ENCODE data around the gene BHLHA15. TPM values are rescaled to one million over a fixed set of nuclear protein-coding genes. Genes with fewer than 3 reads are reported as not detected.

Gene BHLHA15
- total RNA-seq, 4 donors from 2014 or later: not detected

DNA sequence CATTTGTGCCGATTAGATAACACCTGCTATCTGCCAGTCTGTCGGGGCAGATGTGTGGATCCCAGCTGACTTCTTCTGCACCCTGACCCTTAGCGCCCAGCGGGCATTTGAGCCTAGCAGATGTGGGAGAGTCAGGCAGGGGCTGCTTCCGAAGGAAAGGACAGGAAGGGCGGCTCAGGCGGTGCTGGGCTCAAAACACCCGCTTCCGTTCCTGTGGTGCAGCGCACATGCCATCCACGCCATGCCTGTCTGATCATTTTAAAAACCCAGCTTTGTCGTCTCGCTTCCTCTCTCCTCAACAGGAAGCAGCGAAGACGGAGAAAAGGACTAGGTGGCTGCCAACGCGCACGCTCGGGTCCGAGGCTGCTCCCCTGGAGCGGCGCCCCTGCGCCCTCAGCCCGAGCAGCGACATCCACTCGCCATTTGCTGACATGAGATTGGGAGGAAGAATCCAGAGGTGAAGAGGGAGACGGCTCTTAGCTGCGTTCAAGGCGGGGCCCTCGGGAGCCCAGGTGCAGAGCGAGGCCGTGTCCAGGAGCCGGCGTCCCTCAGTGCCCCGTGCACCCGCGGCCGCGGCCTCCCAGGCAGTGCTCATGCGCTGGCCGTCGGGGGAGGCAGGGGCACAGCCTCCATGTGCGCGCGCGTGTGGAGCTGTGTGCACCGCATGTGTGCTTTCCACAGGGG, 5.9 kb upstream of the BHLHA15 start:
- TF ChIP-seq, protein P1, sequence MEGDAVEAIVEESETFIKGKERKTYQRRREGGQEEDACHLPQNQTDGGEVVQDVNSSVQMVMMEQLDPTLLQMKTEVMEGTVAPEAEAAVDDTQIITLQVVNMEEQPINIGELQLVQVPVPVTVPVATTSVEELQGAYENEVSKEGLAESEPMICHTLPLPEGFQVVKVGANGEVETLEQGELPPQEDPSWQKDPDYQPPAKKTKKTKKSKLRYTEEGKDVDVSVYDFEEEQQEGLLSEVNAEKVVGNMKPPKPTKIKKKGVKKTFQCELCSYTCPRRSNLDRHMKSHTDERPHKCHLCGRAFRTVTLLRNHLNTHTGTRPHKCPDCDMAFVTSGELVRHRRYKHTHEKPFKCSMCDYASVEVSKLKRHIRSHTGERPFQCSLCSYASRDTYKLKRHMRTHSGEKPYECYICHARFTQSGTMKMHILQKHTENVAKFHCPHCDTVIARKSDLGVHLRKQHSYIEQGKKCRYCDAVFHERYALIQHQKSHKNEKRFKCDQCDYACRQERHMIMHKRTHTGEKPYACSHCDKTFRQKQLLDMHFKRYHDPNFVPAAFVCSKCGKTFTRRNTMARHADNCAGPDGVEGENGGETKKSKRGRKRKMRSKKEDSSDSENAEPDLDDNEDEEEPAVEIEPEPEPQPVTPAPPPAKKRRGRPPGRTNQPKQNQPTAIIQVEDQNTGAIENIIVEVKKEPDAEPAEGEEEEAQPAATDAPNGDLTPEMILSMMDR (IDR thresholded peaks at IDR 0.05): no peak
- no peak for TF ChIP-seq POLR2AphosphoS5 (IDR thresholded peaks at IDR 0.05)
- no peak overlapping the region for H3K4me3 ChIP-seq
- DNase-seq (ENCODE audit: extremely low spot score): no peak
- WGBS: 96% methylated on average over 37 of the region's 47 CpGs
- intact Hi-C loops (cut with DNase I): no loop called here
- peaks cover 0 to 1% (median under 1%) of the 10 kb centered on the region in 4 donors for H3K4me1 ChIP-seq
- no peaks in the 10 kb centered on the region for H3K9me3 ChIP-seq
- H3K36me3 ChIP-seq: peaks cover 21 to 53% (median 50%) of the 10 kb centered on the region in 4 donors
- peaks cover 0 to 1% (median under 1%) of the 10 kb centered on the region in 4 donors for H3K27me3 ChIP-seq
- no peak overlapping the region for H3K27ac ChIP-seq (replicated peaks in 1 of 4)

DNA sequence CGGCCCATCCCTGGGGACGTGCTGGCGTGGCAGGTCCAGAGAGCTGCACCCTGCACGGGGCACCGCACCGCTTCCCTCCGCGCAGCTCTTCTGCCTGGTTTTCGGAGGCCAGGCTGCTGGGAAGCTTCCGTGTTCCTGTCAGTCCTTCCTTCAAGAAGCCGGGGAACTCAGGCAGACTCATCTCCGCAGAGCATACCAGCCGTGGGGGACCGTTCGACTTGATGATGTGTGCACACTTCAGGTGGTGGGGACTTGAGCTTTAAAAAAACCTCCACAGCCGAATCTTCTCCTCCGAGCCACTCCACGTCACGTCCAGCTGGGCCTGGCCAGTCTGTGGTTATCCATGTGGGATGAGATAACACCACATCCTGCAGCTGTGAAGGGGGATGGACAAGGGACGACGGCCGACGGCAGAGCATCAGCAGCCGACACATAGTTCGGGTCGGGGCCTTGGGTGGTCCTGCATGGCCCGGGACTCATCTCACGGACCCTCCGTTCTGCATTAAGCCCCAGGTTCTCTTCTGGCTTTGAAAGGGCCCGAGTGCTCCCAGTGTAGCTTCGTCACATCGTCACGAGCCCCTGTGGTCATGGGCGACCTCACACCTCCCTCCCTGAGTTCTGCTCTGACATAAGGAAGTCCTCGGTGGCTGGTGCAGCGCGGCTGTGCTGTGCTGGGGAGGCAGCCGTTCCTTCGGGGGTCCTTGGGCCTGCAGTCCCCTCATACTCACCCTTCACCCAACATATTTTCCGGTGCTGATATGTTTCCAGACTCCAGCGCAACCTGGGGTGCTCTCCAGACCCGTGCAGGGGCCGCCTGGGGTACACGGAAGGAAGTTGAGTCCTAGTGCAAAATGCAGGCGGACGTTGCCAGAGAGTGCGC, 4.5 kb upstream of the BHLHA15 start:
- no peak for DNase-seq (ENCODE audit: extremely low spot score)
- peaks cover 4 to 15% (median 14%) of the 10 kb centered on the region in 4 donors for H3K4me1 ChIP-seq
- intact Hi-C loops (cut with DNase I): no loop called here

DNA sequence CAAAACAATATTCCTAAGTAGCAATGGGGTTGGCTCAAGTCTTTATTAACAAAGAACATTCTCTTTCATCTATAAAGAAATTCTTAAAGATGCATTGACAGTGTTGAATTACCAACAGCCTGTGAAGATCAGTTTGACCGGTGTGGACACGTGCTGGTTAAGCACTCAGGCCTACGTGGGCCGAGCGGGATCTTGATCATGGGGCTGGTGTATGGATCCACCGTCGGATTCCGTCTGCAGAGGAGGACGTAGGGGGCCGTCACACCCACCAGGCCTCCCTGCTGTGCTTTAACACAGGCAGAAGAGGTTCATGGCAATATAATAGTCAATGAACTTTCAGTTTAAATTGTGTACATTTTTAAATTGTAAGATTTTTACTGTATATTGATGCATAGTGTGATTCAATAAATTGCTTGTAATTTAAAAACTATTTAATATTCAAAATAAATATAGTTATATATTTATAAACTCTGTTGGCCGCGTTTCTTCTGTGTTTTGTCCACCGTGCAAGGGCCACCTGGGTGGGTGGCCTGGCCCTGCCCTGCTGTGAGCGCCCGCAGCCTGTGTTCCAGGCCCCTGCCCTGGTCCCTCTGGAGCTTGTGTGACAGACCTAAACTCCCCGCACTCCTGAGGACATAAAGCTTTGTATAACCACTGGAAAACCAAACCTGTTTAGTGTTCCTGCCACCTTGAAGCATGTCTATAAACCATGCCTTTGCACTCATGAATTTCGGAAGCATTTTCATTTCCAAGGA, 1.9 kb upstream of the BHLHA15 start:
- H3K4me1 ChIP-seq: peaks cover 4 to 19% (median 15%) of the 10 kb centered on the region in 4 donors
- TF ChIP-seq EP300 (IDR thresholded peaks at IDR 0.05) (no peak), POLR2A (IDR thresholded peaks at IDR 0.05; ENCODE audit: low read depth) (no peak), POLR2AphosphoS5 (IDR thresholded peaks at IDR 0.05) (no peak)
- TF ChIP-seq, protein P1 (IDR thresholded peaks at IDR 0.05): no peak
- peaks cover 21 to 37% (median 35%) of the 10 kb centered on the region in 4 donors for H3K36me3 ChIP-seq
- H3K4me3 ChIP-seq: no peak overlapping the region
- peaks cover 0 to 26% (median 6%) of the 10 kb centered on the region in 4 donors for H3K27me3 ChIP-seq
- no peak for DNase-seq (ENCODE audit: extremely low spot score)
- no peak overlapping the region for H3K27ac ChIP-seq (replicated peaks in 1 of 4)
- no peaks in the 10 kb centered on the region for H3K9me3 ChIP-seq
- intact Hi-C loops (cut with DNase I): no loop called here
- 92% methylated on average over 17 of the region's 17 CpGs for WGBS

More for the DNA sequence above, 4.5 kb upstream of the BHLHA15 start:
- H3K36me3 ChIP-seq: peaks cover 21 to 53% (median 50%) of the 10 kb centered on the region in 4 donors
- H3K9me3 ChIP-seq: no peaks in the 10 kb centered on the region
- no peak overlapping the region for H3K4me3 ChIP-seq
- H3K27ac ChIP-seq (replicated peaks in 1 of 4): no peak overlapping the region
- TF ChIP-seq POLR2A (IDR thresholded peaks at IDR 0.05; ENCODE audit: low read depth) (no peak), EP300 (IDR thresholded peaks at IDR 0.05) (no peak), POLR2AphosphoS5 (IDR thresholded peaks at IDR 0.05) (no peak)
- TF ChIP-seq, protein P1 (IDR thresholded peaks at IDR 0.05): no peak
- H3K27me3 ChIP-seq: peaks cover 0 to 15% (median 5%) of the 10 kb centered on the region in 4 donors
- WGBS: 91% methylated on average over 33 of the region's 47 CpGs

DNA sequence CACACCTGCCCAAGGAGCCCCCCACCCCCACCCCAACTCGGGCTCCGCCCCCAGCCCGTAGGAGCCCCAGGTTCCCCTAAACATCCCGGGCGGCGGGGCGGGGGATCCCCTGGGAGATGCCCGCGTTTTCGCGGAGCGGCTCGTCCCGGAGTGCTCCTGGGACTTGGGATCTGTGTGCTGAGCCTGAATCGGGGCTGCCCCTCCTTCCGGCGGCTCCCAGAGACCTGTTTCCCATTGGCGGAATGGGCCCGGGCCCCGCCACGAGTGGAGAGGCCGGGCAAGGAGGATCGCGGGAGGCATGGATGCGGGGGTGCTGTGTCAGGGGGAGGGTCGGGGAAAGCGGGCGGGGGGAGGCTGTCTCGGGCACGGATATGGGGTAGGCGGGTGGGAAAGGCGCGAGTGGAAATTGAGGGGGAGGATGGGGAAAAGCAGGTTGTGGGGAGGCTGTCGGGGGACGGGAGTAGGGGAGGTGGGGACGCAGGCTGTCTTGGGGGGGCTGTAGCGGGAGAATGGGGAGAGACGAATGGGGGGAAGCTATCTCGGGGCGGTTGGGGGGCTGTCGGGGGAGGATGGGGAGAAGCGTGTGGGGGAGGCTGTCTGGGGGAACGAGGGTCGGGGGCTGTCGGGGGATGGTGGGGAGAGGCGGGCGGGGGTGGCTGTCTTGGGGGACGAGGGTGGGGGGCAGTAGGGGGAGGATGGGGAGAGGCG, 572 bp upstream of the BHLHA15 start:
- Histone ChIP-seq H3K27me3 (peaks cover 0 to 26% (median 6%) of the 10 kb centered on the region in 4 donors), H3K9me3 (no peaks in the 10 kb centered on the region), H3K27ac (replicated peaks in 1 of 4) (no peak overlapping the region), H3K4me1 (peaks cover 4 to 19% (median 15%) of the 10 kb centered on the region in 4 donors), H3K4me3 (peak overlapping the region; percentile 38 to 55 (median 42)), H3K36me3 (peaks cover 11 to 28% (median 24%) of the 10 kb centered on the region in 4 donors)
- 4% methylated on average over 24 of the region's 49 CpGs for WGBS
- intact Hi-C loops (cut with DNase I): no loop called here
- TF ChIP-seq, protein P1 (IDR thresholded peaks at IDR 0.05): no peak
- TF ChIP-seq EP300 (IDR thresholded peaks at IDR 0.05) (no peak), POLR2A (IDR thresholded peaks at IDR 0.05; ENCODE audit: low read depth) (no peak), POLR2AphosphoS5 (IDR thresholded peaks at IDR 0.05) (no peak)
- DNase-seq (ENCODE audit: extremely low spot score): no peak
